CD4-positive, CD25-positive, alpha-beta regulatory T cell (primary cell): ENCODE results near the gene ZBTB16. TPM values are rescaled to one million over a fixed set of nuclear protein-coding genes. Genes with fewer than 3 reads are reported as not detected.

ENCODE experiments used
- ATAC-seq, 2 donors: fragments of 150-1000 bp; cut with Tn5 transposase; one replicate each; pipeline ENCODE4 v1.10.0; 2021; ENCODE audit warnings: low read depth in 2 of 2, moderate number of reproducible peaks in 2 of 2, moderate library complexity in 1 of 2
- DNase-seq, 3 donors: peaks; one replicate each; pipeline versions ENCODE4 v3.0.0 to v3.0.0-alpha.2; 2012 to 2022; ENCODE audit warnings: mixed read lengths in 1 of 3
- H3K27ac ChIP-seq: one replicate; pipeline ENCODE4 v1.7.0; 2013; ENCODE audit warnings: mild to moderate bottlenecking, low read length; ENCODE audit not compliant: insufficient read depth, poor library complexity, severe bottlenecking
- H3K27me3 ChIP-seq: one replicate; pipeline ENCODE4 v1.7.0; 2013; ENCODE audit warnings: low read length; ENCODE audit not compliant: control insufficient read depth, insufficient read depth
- H3K36me3 ChIP-seq: one replicate; pipeline ENCODE4 v1.7.0; 2013; ENCODE audit warnings: mild to moderate bottlenecking, low read length, moderate library complexity; ENCODE audit not compliant: control insufficient read depth, insufficient read depth
- H3K4me1 ChIP-seq: 2 replicates; pipeline ENCODE4 v1.7.0; 2013; ENCODE audit warnings: mild to moderate bottlenecking, low read length; ENCODE audit not compliant: insufficient read depth, control insufficient read depth, poor library complexity, severe bottlenecking
- H3K4me3 ChIP-seq: one replicate; pipeline ENCODE4 v1.7.0; 2013; ENCODE audit warnings: low read depth, mild to moderate bottlenecking, low read length, moderate library complexity
- H3K9me3 ChIP-seq, 2 experiments: 1 replicate in 1 of 2; 2 replicates in 1 of 2; pipeline ENCODE4 v1.7.0; 2013; ENCODE audit warnings: low read length in 2 of 2, mild to moderate bottlenecking in 1 of 2, moderate library complexity in 1 of 2; ENCODE audit not compliant: control insufficient read depth in 2 of 2
- H3K27ac Mint-ChIP-seq, 3 donors: one replicate each; pipeline ENCODE4 v1.8.0; 2020 to 2022; ENCODE audit warnings: mild to moderate bottlenecking in 3 of 3, mixed read lengths in 3 of 3, moderate library complexity in 2 of 3
- H3K27me3 Mint-ChIP-seq: one replicate; pipeline ENCODE4 v1.8.0; 2022; ENCODE audit warnings: mild to moderate bottlenecking, mixed read lengths
- H3K36me3 Mint-ChIP-seq: one replicate; pipeline ENCODE4 v1.8.0; 2020; ENCODE audit warnings: mixed read lengths
- H3K4me1 Mint-ChIP-seq, 4 donors: one replicate each; pipeline ENCODE4 v1.8.0; 2020 to 2022; ENCODE audit warnings: mixed read lengths in 4 of 4, mild to moderate bottlenecking in 1 of 4
- H3K4me3 Mint-ChIP-seq, 4 donors: one replicate each; pipeline ENCODE4 v1.8.0; 2020 to 2022; ENCODE audit warnings: mild to moderate bottlenecking in 4 of 4, mixed read lengths in 4 of 4, moderate library complexity in 3 of 4
- H3K9me3 Mint-ChIP-seq, 7 donors: one replicate each; pipeline ENCODE4 v1.8.0; 2020 to 2022; ENCODE audit warnings: mixed read lengths in 7 of 7, mild to moderate bottlenecking in 3 of 7, moderate library complexity in 2 of 7
- polyA plus RNA-seq, 4 donors: library from polyadenylated mRNA; unstranded; fragments of 300-500 nt; fragmentation: Illumina TruSeq; gene quantifications; one replicate each; pipeline ENCODE4 v1.2.3, GENCODE V29; 2021
- total RNA-seq: library from RNA; stranded (reverse); gene quantifications from one replicate; pipeline ENCODE4 v1.2.3, GENCODE V29; 2022

Gene ZBTB16
- total and polyA plus RNA-seq, 5 donors from 2014 or later: 2.9 to 28.1 (median 8.5) TPM

- ATAC-seq: no peak
- H3K9me3 Mint-ChIP-seq: peaks cover 0 to 4% (median 0%) of the 10 kb centered on the region in 7 donors
- H3K4me3 ChIP-seq: no peak overlapping the region
- H3K36me3 ChIP-seq: no peaks in the 10 kb centered on the region
- peaks cover 3 to 49% (median 22%) of the 10 kb centered on the region in 4 donors for H3K4me1 Mint-ChIP-seq
- H3K4me3 Mint-ChIP-seq: no peak overlapping the region
- no peaks in the 10 kb centered on the region for H3K9me3 ChIP-seq
- no peak overlapping the region for H3K27ac ChIP-seq
- DNase-seq: no peak
- H3K4me1 ChIP-seq: peaks cover 6% of the 10 kb centered on the region
- no peaks in the 10 kb centered on the region for H3K27me3 Mint-ChIP-seq
- H3K36me3 Mint-ChIP-seq: peaks cover 5% of the 10 kb centered on the region
- no peaks in the 10 kb centered on the region for H3K27me3 ChIP-seq
- H3K27ac Mint-ChIP-seq: no peak overlapping the region
Observed at GRCh38 chr11:114152785-114153184, 93.3 kb downstream of the ZBTB16 start.

GRCh38 chr11:114153224-114153623, 93.7 kb downstream of the ZBTB16 start:
- H3K4me1 Mint-ChIP-seq: peaks cover 7 to 51% (median 26%) of the 10 kb centered on the region in 4 donors
- no peak overlapping the region for H3K4me3 Mint-ChIP-seq
- H3K27ac Mint-ChIP-seq: no peak overlapping the region

GRCh38 chr11:114154271-114155047, 94.9 kb downstream of the ZBTB16 start:
- no peak for ATAC-seq
- Mint-ChIP-seq H3K4me1 (peaks cover 15 to 57% (median 30%) of the 10 kb centered on the region in 4 donors), H3K27me3 (no peaks in the 10 kb centered on the region), H3K4me3 (no peak overlapping the region), H3K27ac (peak overlapping the region; percentile 2 to 42 (median 3)), H3K9me3 (peaks cover 0 to 4% (median 0%) of the 10 kb centered on the region in 7 donors), H3K36me3 (peaks cover 12% of the 10 kb centered on the region)
- Histone ChIP-seq H3K27me3 (no peaks in the 10 kb centered on the region), H3K4me3 (no peak overlapping the region), H3K36me3 (no peaks in the 10 kb centered on the region), H3K27ac (no peak overlapping the region), H3K9me3 (no peaks in the 10 kb centered on the region), H3K4me1 (peaks cover 23% of the 10 kb centered on the region)
- no peak for DNase-seq

More at GRCh38 chr11:114153224-114153623, 93.7 kb downstream of the ZBTB16 start:
- DNase-seq: no peak
- Mint-ChIP-seq H3K27me3 (no peaks in the 10 kb centered on the region), H3K9me3 (peaks cover 0 to 4% (median 0%) of the 10 kb centered on the region in 7 donors), H3K36me3 (peaks cover 10% of the 10 kb centered on the region)
- Histone ChIP-seq H3K36me3 (no peaks in the 10 kb centered on the region), H3K27ac (no peak overlapping the region), H3K9me3 (no peaks in the 10 kb centered on the region), H3K27me3 (no peaks in the 10 kb centered on the region), H3K4me3 (no peak overlapping the region), H3K4me1 (peaks cover 10% of the 10 kb centered on the region)
- no peak for ATAC-seq

- Histone ChIP-seq H3K27me3 (no peaks in the 10 kb centered on the region), H3K27ac (no peak overlapping the region), H3K4me1 (peaks cover 29% of the 10 kb centered on the region), H3K4me3 (no peak overlapping the region), H3K36me3 (no peaks in the 10 kb centered on the region), H3K9me3 (no peaks in the 10 kb centered on the region)
- ATAC-seq (no peak), DNase-seq (no peak)
- Mint-ChIP-seq H3K27ac (peak overlapping the region in 1 of 3 donors; percentile 2), H3K4me1 (peaks cover 20 to 57% (median 32%) of the 10 kb centered on the region in 4 donors), H3K4me3 (no peak overlapping the region), H3K27me3 (peaks cover 4% of the 10 kb centered on the region), H3K36me3 (peaks cover 12% of the 10 kb centered on the region), H3K9me3 (peaks cover 0 to 4% (median 0%) of the 10 kb centered on the region in 7 donors)
Observed at GRCh38 chr11:114155116-114155515, 95.6 kb downstream of the ZBTB16 start.

GRCh38 chr11:114156131-114156581, 96.6 kb downstream of the ZBTB16 start:
- H3K4me3 ChIP-seq: no peak overlapping the region
- peaks cover 40% of the 10 kb centered on the region for H3K4me1 ChIP-seq
- no peaks in the 10 kb centered on the region for H3K9me3 ChIP-seq
- no peak for ATAC-seq
- Mint-ChIP-seq H3K4me3 (no peak overlapping the region), H3K9me3 (peaks cover 0 to 4% (median 0%) of the 10 kb centered on the region in 7 donors), H3K4me1 (peaks cover 26 to 67% (median 38%) of the 10 kb centered on the region in 4 donors), H3K27ac (peak overlapping the region in 1 of 3 donors; percentile 31), H3K27me3 (peaks cover 6% of the 10 kb centered on the region), H3K36me3 (peaks cover 12% of the 10 kb centered on the region)
- H3K36me3 ChIP-seq: no peaks in the 10 kb centered on the region
- no peak overlapping the region for H3K27ac ChIP-seq
- DNase-seq: no peak
- H3K27me3 ChIP-seq: no peaks in the 10 kb centered on the region

- H3K27me3 ChIP-seq: no peaks in the 10 kb centered on the region
- Mint-ChIP-seq H3K4me3 (no peak overlapping the region), H3K36me3 (peaks cover 12% of the 10 kb centered on the region), H3K4me1 (peaks cover 26 to 73% (median 42%) of the 10 kb centered on the region in 4 donors), H3K27me3 (peaks cover 6% of the 10 kb centered on the region), H3K9me3 (peaks cover 0 to 4% (median 0%) of the 10 kb centered on the region in 7 donors), H3K27ac (peak overlapping the region in 2 of 3 donors; percentile 60 to 78)
- H3K36me3 ChIP-seq: no peaks in the 10 kb centered on the region
- peaks cover 46% of the 10 kb centered on the region for H3K4me1 ChIP-seq
- ATAC-seq (no peak), DNase-seq (no peak)
- H3K27ac ChIP-seq: no peak overlapping the region
- H3K9me3 ChIP-seq: no peaks in the 10 kb centered on the region
- no peak overlapping the region for H3K4me3 ChIP-seq
Observed at GRCh38 chr11:114156782-114157181, 97.3 kb downstream of the ZBTB16 start.

GRCh38 chr11:114157476-114158050, 98.1 kb downstream of the ZBTB16 start:
- no peaks in the 10 kb centered on the region for H3K9me3 ChIP-seq
- H3K36me3 Mint-ChIP-seq: peaks cover 12% of the 10 kb centered on the region
- H3K36me3 ChIP-seq: no peaks in the 10 kb centered on the region
- no peaks in the 10 kb centered on the region for H3K27me3 ChIP-seq
- H3K27ac ChIP-seq: no peak overlapping the region
- DNase-seq (no peak), ATAC-seq (no peak)
- H3K9me3 Mint-ChIP-seq: peaks cover 0 to 2% (median 0%) of the 10 kb centered on the region in 7 donors
- H3K4me3 ChIP-seq: no peak overlapping the region
- peaks cover 26 to 75% (median 42%) of the 10 kb centered on the region in 4 donors for H3K4me1 Mint-ChIP-seq
- peak overlapping the region in 1 of 4 donors; percentile 4 for H3K4me3 Mint-ChIP-seq
- H3K27me3 Mint-ChIP-seq: peaks cover 6% of the 10 kb centered on the region
- H3K4me1 ChIP-seq: peaks cover 51% of the 10 kb centered on the region
- H3K27ac Mint-ChIP-seq: peak overlapping the region; percentile 60 to 96 (median 67)
